HG02943 (cell line): ENCODE measurements around the gene HES6.

Source experiments
- ATAC-seq: cut with Tn5 transposase; IDR thresholded peaks from one replicate; pipeline ENCODE4 v1.9.1; 2021; ENCODE audit warnings: mild to moderate bottlenecking, low read depth, moderate library complexity; ENCODE audit not compliant: unreplicated experiment

Gene HES6

DNA sequence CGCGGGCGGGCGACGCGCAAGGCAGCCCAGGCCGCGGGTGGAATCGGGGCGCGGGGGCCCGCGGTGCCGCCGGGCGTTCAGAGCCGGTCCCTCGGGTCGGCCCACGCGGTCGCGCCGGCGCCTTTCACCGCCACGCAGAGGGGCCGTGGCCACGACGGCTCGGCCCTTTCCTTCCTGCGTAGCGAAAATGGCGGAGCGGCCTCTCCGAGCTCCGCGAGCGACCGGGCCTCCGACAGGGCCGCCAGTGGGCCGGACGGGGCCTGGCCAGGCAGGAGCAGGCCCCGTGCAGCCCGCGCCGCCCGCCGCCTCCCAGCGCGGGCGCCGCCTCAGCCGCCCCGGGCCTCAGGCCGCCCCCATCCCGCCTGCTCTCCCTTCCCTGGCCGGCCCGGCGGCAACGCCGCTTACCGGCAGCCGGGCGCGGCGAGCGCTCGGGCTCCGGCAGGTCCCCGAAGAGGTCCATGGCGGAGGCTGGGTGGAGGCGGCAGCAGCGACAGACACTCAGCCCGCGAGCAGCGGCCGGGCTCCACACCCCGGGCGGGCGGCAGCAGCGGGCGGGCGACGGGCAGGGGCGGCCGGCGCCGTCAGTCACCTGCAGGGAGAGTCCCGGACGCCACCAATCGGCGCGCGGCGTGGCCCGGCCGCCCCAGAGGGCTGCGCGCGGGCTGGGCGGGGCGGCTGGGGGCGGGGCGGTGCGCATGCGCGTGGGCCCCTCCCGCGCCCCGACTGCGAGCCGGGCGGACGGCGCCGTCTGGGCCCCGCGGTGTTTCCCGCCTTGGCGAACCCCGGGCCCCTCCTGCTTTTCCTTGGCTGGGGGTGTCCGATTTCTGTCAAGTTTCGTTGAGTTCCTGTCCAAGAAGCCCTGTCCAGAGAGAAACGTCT is 36.5 kb downstream of the HES6 start, which contains the start of gene ILKAP:
Gene ILKAP, minus strand, starts transcription at position 602 of the 879 bp plus-strand sequence. Its CDS starts 142 bp downstream, at position 460.
- peak; percentile 85 for ATAC-seq

GRCh38 chr2:238202326-238203093 is 37.3 kb downstream of the HES6 start:
- peak; percentile 9 for ATAC-seq

DNA sequence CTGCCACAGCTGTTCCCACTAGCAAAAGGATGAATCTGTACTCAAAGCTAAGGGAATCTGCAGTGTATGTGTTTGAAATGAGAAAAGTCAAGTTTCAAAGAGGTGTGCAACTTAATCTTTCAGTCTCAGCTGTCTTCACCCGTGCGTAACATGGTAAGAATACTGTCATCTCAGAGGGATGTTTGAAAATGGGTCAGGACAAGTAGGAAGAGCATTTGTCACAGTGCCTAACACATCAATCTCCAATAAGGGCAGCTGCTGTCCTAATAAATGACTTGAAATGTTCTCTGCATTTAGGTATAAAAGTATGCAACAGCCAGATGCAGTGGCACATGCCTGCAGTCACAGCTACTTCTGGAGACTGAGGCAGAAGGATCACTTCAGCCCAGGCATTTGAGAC is 49.4 kb downstream of the HES6 start:
- no peak for ATAC-seq
